Breast epithelium (tissue), 4 donors: ENCODE data around the gene DLX4. TPM values are rescaled to one million over a fixed set of nuclear protein-coding genes. Genes with fewer than 3 reads are reported as not detected.

Source experiments
- DNase-seq, 2 donors: peaks; one replicate each; pipeline ENCODE4 v3.0.0-alpha.2; 2019; ENCODE audit warnings: low spot score in 2 of 2
- H3K27ac ChIP-seq, 2 donors: fragments of 200-600 bp; sonication (generic) in 1 of 2; one replicate each; pipeline ENCODE4 v1.5.1; 2016 to 2019; ENCODE audit warnings: mild to moderate bottlenecking in 1 of 2
- H3K27me3 ChIP-seq, 2 donors: fragments of 200-600 bp; sonication (generic) in 1 of 2; one replicate each; pipeline versions ENCODE4 v1.5.1 to v1.6.0; 2017 to 2019; ENCODE audit warnings: control low read depth in 1 of 2, mild to moderate bottlenecking in 1 of 2
- H3K36me3 ChIP-seq: fragments of 200-600 bp; one replicate; pipeline ENCODE4 v1.5.1; 2019
- H3K4me1 ChIP-seq, 2 donors: fragments of 200-600 bp; sonication (generic); one replicate each; pipeline ENCODE4 v1.5.1; 2016 to 2019; ENCODE audit warnings: control low read depth in 1 of 2
- H3K4me3 ChIP-seq, 3 donors: fragments of 200-600 bp; sonication (generic); 1 replicate in 2 of 3; 2 replicates in 1 of 3; pipeline ENCODE4 v1.5.1; 2016 to 2019; ENCODE audit warnings: mild to moderate bottlenecking in 3 of 3, moderate library complexity in 2 of 3
- H3K9me3 ChIP-seq, 2 donors: fragments of 200-600 bp; sonication (generic) in 1 of 2; one replicate each; pipeline ENCODE4 v1.5.1; 2016 to 2019; ENCODE audit warnings: control low read depth in 1 of 2
- CTCF ChIP-seq, 3 donors: fragments of 450-650 bp; IDR thresholded peaks; one replicate each; pipeline ENCODE4 v1.5.1; 2016 to 2017; ENCODE audit warnings: antibody characterized with exemption in 3 of 3, mild to moderate bottlenecking in 3 of 3, moderate library complexity in 3 of 3
- POLR2A ChIP-seq: fragments of 450-650 bp; IDR thresholded peaks from one replicate; pipeline ENCODE4 v1.6.1; 2016; ENCODE audit warnings: antibody characterized with exemption, mild to moderate bottlenecking, moderate library complexity
- POLR2AphosphoS5 ChIP-seq, 3 donors: sonication (generic); formaldehyde crosslinking; IDR thresholded peaks; one replicate each; pipeline ENCODE4 v1.6.1; 2017; ENCODE audit warnings: antibody characterized with exemption in 3 of 3
- intact Hi-C: fragments of 100-400 bp; cut with DNase I; formaldehyde crosslinking; loops from one replicate; pipeline ENCODE4 v1.15.1; 2023; ENCODE audit warnings: low total_unique reads
- total RNA-seq, 3 donors: library from RNA; depleted of rRNA; stranded (reverse); fragments of >200 nt; gene quantifications; one replicate each; pipeline ENCODE4 v1.1.0, GENCODE V29; 2016

Gene DLX4
- total RNA-seq, 3 donors from 2014 or later = 0.44 TPM; not detected in 2

DNA sequence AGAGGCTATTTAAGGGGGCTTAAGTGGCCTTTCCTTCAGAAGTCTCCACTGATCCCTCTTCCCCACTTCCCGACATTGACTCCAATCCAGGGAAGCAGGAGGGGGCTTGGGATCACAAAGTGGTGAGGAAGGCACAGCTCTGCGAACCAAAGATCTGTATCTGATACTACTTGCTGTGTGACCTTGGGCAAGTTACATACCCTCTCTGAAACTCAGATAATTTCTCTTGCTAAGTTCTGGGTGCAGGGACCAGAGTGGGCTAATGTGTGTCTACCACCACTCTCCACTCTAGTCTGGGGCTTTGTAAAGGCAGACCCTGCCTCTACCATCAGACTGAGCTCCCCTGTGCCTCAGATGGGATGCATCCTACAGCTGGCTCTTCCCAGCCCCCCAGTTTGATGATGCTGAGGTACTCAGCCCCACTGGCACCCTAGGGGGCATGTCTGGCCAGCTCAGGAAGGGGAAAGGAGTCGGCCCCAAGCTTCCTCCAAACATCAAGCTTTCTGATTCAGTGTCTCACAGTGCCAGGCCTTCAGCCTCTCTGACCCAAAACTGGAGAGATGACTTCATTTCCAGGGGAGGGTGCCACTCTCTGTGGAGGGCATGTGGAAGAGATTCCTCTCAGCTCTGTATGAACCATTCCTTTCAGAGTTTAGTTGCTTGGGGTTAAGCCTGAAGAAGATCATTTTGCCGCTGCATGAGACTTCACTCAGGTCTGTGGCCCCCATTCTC, 10.9 kb downstream of the DLX4 start:
- no peaks in the 10 kb centered on the region for H3K36me3 ChIP-seq
- intact Hi-C loops = no loop called here
- H3K27me3 ChIP-seq = peaks cover 0 to 38% of the 10 kb centered on the region in 2 donors
- H3K27ac ChIP-seq = no peak overlapping the region
- DNase-seq = no peak
- H3K9me3 ChIP-seq = no peaks in the 10 kb centered on the region
- H3K4me1 ChIP-seq = no peaks in the 10 kb centered on the region
- no peak overlapping the region for H3K4me3 ChIP-seq
- TF ChIP-seq POLR2A = no peak
- TF ChIP-seq CTCF (IDR thresholded peaks at IDR 0.05) = no peak
- no peak for TF ChIP-seq POLR2AphosphoS5 (IDR thresholded peaks at IDR 0.05)

GRCh38 chr17:49980703-49981197, 11.8 kb downstream of the DLX4 start:
- DNase-seq = no peak
- no peak overlapping the region for H3K27ac ChIP-seq
- no peaks in the 10 kb centered on the region for H3K36me3 ChIP-seq
- H3K27me3 ChIP-seq = peaks cover 0 to 32% of the 10 kb centered on the region in 2 donors
- no peaks in the 10 kb centered on the region for H3K4me1 ChIP-seq
- TF ChIP-seq POLR2A (no peak), CTCF (IDR thresholded peaks at IDR 0.05) (no peak), POLR2AphosphoS5 (IDR thresholded peaks at IDR 0.05) (no peak)
- H3K4me3 ChIP-seq = no peak overlapping the region
- intact Hi-C loops = no loop called here
- no peaks in the 10 kb centered on the region for H3K9me3 ChIP-seq

DNA sequence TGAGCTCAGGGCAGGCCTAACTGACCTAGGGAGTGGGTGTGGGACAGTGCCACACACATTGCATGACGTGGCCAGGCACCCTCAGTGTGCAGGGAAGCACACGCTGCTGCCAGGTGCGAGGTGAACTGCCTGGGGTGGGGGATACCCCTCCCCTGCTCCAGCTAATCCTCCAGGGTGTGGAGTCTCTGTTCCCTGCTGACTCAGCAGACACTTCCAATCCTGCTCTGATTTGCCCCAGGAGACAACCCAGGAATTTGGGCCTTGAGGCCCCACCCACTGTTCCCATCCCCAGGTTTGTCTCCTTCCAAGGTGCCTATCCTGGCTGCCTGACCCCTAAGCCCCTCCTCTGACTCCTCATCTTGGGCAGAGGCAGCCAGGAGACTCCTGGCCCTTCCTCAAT, 15.3 kb downstream of the DLX4 start:
- DNase-seq = no peak
- TF ChIP-seq POLR2AphosphoS5 (IDR thresholded peaks at IDR 0.05) (no peak), CTCF (IDR thresholded peaks at IDR 0.05) (no peak), POLR2A (no peak)
- no peaks in the 10 kb centered on the region for H3K9me3 ChIP-seq
- H3K4me3 ChIP-seq = no peak overlapping the region
- peaks cover 0 to 30% of the 10 kb centered on the region in 2 donors for H3K27me3 ChIP-seq
- intact Hi-C loops = no loop called here
- no peaks in the 10 kb centered on the region for H3K36me3 ChIP-seq
- H3K4me1 ChIP-seq = no peaks in the 10 kb centered on the region
- H3K27ac ChIP-seq = no peak overlapping the region

- no peak for DNase-seq
- TF ChIP-seq POLR2A (no peak), CTCF (IDR thresholded peaks at IDR 0.05) (no peak), POLR2AphosphoS5 (IDR thresholded peaks at IDR 0.05) (no peak)
- Histone ChIP-seq H3K27me3 (peaks cover 0 to 26% of the 10 kb centered on the region in 2 donors), H3K36me3 (no peaks in the 10 kb centered on the region), H3K4me3 (no peak overlapping the region), H3K4me1 (no peaks in the 10 kb centered on the region), H3K9me3 (no peaks in the 10 kb centered on the region), H3K27ac (no peak overlapping the region)
- intact Hi-C loops = no loop called here
These were observed 15.8 kb downstream of the DLX4 start for GRCh38 chr17:49984776-49985175.

- Histone ChIP-seq H3K36me3 (no peaks in the 10 kb centered on the region), H3K27ac (no peak overlapping the region), H3K27me3 (peaks cover 0 to 22% of the 10 kb centered on the region in 2 donors), H3K9me3 (no peaks in the 10 kb centered on the region), H3K4me3 (no peak overlapping the region), H3K4me1 (no peaks in the 10 kb centered on the region)
- intact Hi-C loops = no loop called here
- no peak for TF ChIP-seq POLR2AphosphoS5 (IDR thresholded peaks at IDR 0.05)
- TF ChIP-seq POLR2A = no peak
- peak in 1 of 2 donors; percentile 9 for DNase-seq
These were observed 16.5 kb downstream of the DLX4 start for GRCh38 chr17:49985310-49985990.
